ENCODE results near the gene KLHL36.

Gene KLHL36

DNA sequence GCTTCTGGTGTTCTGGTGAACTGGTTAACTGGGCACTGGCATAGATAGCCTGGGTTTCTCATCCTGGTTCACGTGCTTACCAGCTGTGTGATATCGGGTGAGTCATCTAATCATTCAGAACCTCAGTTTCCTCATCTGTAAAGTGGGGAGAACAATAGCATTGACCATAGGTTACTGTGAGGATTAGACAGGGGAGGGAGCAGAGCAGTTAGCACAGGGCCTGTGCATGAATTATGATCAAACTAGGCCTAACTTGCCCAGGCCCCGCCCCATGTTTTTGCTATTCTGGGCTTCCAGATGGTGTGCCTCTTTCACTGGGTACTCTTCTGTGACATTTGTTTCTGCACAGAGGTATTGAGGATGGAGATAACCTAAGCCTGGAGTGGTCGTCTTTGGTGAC, 4.6 kb upstream of the KLHL36 start:
- no peak for DNase-seq (ENCODE audit: low read depth in 3 of 3)

DNA sequence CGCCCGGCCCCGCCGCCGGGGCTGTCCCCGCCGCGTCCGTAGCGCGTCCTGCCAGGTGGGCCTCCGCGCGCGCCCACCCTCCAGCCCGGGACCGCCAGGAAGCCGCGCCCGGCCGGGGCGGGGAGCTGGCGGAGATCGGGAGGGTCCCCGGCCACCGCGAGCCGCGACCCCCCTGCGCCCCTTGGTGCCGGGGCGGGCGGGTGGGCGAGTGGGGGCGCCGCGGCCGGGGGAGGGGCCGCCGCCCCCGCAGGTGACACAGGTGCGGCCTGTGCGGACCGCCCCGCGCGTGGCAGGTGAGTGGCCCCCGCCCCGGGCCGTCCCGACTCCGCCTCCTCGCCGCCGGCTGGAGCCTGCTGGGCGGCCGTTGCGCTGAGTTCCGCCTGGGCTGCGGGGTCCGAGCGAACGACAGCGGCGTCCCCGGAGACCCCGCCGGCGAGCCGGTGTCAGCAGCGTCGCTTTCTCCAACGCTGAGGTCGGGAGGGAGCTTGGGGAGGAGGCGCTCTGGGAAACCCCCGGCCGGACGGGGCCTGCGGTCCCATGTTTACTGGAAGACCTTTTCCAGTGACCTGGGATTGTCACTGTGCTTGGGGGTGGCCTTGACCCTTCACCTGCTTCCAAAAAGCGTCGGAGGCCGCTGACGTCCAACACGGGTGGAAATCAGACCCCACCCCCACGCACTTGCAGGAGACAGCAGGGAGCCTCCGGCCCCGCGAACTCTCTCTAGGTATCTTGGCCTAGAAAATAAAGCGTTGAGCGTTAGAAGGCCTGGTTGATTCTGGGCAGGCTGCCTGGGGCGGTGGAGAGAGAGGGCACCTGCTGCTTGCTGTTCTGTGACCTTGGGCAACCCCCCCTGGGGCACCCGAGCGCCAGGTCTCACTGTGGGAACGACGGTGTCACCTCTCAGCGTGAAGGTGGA, 542 bp downstream of the KLHL36 start:
- DNase-seq (ENCODE audit: low read depth in 3 of 3) = peak; percentile 8 to 43 (median 31)

DNA sequence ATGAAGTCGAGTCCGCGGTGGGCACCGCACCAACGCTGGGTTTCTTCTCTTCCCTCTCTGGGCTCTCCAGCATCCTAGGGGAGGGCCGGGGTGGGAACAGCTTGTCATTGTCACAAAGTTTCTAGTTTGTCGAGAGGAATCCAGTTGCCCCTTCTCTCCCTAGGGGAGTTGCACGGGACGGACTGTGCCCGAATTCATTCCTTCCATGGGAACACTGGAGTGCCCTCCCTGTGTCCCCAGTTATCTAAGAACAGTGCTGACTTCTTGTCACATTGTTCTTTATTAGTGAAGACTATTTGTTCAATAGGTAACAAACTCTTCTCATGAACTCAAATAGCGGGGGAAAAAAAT, 1.2 kb downstream of the KLHL36 start:
- DNase-seq (ENCODE audit: low read depth in 3 of 3) = no peak

DNA sequence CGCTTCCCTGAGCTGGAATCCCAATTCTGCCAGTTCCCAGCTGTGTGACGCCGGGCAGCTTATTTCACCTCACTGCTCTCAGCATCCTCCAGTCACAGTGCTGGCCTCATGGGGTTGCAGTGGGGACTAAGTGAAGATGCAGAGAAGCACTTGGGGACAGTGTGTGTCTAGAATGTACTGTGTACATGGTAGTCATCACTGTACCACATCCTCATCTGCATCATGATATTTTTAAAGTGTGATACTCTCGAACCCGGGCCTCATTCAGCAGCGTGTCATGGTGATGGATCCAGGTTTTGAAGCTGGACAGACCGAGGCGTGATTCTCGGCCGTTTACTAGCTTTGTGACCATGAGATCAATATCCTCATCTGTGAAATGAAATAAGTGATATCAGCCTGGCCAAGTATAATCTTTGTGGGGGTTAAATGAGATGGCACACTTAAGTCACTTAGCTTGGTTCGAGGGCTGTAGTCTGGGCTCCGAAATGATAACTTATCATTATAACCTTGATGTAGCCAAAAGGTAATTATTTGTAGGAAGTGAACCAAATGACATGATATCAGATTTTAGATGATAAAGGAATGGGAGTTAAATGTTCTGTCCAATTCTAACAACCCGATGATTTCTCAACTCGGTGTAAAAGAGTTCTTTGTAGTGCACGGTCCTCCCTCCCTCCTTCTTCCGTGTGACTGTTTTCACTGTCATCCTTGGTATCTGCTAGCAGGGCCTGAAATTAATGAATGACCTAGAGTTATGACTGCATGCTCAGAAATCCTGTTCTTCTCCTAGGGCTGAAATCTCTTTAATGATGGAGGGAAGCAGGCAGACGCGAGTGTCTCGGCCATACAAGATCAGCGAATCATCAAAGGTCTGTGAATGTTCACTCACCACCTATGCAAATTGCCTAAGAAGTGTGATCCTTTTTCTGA, 2.0 kb downstream of the KLHL36 start:
- DNase-seq (ENCODE audit: low read depth in 3 of 3) = no peak

DNA sequence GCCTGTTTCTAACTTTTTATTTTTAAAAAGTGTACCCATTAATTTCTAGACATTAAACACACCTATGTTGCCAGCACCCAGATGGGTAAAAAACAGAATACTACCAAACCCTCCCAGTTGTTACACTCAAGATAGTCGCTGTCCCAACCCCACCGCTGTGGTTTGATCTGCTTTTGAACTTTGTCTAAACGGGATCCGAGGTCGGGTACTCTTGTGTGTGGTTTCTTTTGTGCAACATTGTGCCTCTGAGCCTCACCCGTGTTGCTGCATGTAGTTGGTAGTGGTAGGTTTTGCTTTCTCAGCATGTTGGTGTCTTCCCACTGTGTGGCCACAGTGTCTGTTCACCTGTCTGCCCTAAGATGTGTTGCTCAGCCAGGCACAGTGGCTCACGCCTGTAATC, 4.3 kb downstream of the KLHL36 start:
- DNase-seq (ENCODE audit: low read depth in 3 of 3) = peak in 1 of 3 experiments; percentile 14

DNA sequence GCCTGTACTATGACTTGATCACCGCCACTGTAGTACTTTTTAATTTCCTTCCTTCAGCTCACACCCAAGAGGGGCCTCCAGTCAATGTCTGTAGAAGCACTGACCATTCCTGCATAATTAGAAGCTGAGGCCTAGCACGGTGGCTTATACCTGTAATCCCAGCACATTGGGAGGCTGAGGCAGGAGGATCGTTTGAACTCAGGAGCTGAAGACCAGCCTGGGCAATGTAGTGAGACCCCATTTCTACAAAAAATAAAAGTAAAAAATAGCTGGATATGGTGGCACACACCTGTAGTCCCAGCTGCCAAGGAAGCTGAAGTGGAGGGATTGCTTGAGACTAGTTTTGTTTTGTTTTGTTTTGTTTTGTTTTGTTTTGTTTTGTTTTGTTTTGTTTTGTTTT, 5.9 kb downstream of the KLHL36 start:
- no peak for DNase-seq (ENCODE audit: low read depth in 3 of 3)

DNA sequence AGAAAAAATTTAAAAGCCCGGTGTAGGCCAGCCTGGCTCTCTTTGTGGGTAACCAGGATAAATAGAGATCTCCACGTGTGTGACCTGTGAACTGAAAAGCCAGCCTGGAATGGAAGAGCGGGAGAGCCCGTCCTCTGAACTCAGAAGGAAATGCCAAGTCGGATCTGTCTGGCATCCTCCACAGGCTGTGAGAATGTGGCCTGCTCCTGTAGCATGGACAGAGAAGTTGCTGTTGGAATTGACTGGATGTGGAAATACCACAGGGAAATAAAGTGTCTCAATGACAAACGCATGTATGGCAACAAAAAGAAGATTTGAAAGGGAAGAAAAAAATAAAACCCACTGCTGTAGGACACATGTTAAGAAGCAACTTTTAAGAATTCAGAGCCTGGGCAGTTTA, 6.7 kb downstream of the KLHL36 start:
- DNase-seq (ENCODE audit: low read depth in 3 of 3) = no peak

DNA sequence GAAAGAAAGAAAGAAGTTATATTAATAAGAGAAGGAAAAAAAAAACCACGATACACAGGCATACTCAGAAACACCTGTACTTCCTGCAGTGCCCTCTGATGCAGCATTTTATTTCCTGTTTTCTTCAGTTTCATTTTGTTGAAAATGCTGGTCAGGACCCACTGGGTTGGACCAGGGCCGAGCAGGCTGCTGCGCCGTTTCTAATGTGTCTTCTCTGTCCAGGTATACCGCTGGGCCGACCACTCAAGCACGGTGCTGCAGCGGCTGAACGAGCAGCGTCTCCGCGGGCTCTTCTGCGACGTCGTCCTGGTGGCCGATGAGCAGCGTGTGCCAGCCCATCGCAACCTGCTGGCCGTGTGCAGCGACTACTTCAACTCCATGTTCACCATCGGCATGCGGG, 8.3 kb downstream of the KLHL36 start:
- no peak for DNase-seq (ENCODE audit: low read depth in 3 of 3)

DNA sequence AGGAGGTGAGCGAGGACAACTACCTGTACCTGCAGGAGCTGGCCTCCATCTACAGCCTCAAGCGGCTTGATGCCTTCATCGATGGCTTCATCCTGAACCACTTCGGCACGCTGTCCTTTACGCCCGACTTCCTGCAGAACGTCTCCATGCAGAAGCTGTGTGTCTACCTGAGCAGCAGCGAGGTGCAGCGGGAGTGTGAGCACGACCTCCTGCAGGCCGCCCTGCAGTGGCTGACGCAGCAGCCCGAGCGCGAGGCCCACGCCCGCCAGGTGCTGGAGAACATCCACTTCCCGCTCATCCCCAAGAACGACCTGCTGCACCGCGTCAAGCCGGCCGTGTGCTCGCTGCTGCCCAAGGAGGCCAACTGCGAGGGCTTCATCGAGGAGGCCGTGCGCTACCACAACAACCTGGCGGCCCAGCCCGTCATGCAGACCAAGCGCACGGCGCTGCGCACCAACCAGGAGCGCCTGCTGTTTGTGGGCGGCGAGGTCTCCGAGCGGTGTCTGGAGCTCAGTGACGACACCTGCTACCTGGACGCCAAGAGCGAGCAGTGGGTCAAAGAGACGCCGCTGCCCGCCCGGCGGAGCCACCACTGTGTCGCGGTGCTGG, 9.0 kb downstream of the KLHL36 start:
- no peak for DNase-seq (ENCODE audit: low read depth in 3 of 3)

DNA sequence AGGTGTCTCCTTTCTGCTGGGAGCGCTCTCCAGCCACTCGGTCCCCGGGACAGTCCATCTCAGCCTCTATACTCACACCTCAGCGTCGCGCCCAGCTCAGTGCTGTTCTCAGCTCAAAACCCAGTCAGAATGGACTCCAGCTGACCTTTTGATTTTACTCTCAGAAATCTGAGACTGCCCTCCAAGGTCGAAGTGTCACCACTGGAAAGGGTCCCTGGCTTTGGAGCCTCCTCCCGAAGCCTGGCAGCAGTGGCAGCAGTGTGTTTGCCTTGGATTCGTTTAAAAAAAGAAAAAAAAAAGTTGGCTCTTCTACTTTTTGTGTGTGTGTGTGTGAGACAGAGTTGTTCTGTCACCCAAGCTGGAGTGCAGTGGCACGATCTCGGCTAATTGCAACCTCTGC, 10.4 kb downstream of the KLHL36 start:
- no peak for DNase-seq (ENCODE audit: low read depth in 3 of 3)

DNA sequence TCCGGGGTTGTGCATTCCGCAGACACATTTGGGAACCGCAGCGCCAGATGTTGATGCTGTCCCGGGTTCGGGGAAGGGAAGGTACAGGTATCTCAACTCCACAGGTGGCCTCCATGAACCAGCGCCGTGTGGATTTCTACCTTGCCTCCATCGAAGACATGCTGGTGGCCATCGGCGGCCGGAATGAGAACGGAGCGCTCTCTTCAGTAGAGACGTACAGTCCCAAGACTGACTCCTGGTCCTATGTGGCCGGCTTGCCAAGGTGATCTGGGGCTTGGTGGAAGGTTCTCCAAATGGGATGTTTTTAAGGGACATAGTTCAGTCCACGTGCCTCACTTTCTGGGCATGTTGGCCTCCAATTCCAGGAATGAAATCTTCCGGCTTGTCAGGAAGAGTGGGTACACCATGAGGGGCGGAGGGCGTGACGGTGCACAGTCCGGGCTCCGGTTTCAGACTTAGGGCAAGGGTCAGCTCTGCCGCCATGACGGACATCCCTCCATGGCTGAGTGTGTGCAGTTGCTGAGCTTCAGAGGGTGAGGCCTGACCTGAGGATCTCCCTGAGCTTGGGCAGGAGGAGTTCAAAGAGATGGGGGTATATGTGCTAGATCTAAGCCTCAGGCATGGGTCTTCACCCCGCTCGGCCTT, 11.5 kb downstream of the KLHL36 start:
- no peak for DNase-seq (ENCODE audit: low read depth in 3 of 3)

DNA sequence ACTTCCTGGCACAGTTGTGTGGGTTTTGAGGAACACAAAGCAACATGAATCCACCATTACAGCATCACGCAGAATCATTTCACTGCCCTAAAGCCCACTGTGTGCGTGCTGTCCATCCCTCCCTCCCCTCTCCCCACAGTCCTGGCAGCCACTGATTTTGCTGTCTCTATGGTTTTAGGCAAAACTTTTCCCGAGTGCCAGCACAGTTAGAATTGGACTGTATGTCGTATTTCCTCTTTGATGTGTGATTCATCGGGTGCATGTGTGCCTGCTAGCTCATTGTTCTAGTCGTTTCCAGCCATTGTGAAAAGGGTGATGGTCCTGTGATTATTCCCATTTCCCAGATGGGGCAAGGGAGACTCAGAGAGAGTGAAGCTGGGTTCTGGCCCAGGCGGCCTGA, 12.7 kb downstream of the KLHL36 start:
- no peak for DNase-seq (ENCODE audit: low read depth in 3 of 3)

DNA sequence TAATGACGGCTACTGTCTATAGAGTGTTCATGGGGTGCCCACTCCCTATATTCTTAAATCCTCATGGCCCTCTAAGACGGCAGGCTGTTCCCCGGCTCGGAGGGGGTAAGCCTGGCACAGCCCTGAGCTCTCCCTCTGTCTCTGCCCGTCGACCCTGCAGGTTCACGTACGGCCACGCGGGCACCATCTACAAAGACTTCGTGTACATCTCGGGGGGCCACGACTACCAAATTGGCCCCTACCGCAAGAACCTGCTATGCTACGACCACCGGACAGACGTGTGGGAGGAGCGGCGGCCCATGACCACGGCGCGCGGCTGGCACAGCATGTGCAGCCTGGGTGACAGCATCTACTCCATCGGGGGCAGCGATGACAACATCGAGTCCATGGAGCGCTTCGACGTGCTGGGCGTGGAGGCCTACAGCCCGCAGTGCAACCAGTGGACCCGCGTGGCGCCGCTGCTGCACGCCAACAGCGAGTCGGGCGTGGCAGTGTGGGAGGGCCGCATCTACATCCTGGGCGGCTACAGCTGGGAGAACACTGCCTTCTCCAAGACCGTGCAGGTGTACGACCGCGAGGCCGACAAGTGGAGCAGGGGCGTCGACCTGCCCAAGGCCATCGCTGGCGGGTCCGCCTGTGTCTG, 13.2 kb downstream of the KLHL36 start:
- DNase-seq (ENCODE audit: low read depth in 3 of 3) = no peak

DNA sequence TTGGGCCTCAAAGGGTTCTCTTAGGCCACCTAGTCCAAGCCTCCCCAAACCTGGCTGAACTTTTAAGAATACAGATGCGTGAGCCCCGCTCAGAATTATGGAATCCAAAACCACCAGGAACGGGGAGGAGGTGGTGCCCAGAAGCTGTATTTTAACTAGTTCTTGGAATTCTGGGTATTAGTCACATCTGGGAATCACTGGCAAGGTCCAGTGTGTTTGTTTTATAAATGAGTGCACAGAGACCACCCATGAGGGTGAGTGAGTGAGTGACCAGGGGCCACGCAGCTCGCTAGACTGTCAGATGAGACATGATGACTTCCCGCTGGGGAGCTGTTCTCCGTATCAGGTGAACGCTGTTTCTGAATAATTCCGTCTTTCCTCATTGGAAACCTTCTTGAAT, 14.2 kb downstream of the KLHL36 start:
- no peak for DNase-seq (ENCODE audit: low read depth in 3 of 3)

DNA sequence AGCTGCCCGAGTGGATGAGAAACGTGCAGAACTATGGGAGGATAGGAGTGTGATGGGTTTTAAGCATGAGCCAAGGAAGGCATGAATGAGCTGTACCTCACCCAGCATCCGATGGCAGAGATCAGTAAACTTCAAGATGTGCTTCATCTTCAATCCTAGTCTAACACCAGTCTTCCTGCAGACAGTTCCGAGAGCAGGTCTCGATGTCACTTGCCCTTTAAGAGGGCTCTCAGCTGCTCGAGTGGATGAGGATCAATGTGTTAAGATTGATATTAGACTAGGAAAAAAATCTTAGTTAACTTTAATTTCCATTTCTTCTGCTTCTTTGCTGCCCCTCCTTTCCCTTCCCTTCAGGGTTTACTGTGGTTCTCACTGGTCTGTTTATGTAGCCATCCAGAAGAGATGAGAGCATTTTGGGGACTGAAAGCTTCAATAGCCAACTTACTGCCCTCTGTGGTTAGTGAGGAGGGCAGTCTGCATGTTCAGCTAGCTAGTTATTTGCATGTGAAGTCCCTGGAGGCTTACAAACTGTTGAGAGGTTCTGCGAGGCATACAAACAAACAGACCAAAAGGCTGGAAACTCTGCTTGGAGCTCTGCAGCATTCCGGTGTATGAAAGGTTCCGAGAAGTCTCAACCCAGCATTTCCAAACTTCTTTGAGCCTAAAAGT, 15.3 kb downstream of the KLHL36 start:
- DNase-seq (ENCODE audit: low read depth in 3 of 3) = no peak

DNA sequence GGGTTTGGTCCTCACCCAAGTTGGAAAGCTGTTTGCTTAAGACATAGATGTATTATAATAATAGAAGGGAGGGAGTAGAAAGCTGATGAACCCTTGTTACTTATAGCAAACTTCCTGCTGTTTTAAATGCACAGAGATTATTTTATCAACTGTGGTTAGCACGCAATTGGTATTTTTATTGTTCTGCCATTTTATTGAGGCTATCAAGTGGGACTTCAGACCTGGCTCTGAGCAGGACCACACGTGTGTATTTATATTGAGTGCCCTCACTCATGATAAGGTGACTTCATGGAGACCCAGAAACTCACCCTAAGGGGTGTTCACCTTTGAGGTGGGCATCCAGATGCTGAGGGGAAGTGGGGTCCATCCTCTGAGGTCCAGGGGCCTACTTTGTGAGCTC, 17.0 kb downstream of the KLHL36 start:
- DNase-seq (ENCODE audit: low read depth in 3 of 3) = no peak

DNA sequence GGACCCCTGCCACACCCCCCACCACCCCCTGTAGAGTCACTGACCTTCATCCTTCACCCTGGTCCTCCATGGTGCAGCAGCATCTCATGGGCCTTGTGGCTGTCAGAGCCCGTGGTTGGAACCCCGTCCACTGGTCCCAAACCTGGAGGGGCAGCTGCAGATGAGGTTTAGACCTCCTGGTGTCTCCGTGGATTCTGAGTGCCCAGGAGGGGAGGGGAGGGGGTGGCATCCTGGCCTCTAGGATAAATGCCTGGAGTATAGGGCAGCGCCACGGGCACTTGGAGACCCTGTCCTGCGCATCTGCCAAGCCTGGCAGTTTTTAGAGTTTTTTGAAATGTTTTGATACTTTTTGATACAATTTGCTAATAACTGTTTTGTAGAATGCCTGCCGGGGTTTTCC, 17.5 kb downstream of the KLHL36 start:
- DNase-seq (ENCODE audit: low read depth in 3 of 3) = no peak

DNA sequence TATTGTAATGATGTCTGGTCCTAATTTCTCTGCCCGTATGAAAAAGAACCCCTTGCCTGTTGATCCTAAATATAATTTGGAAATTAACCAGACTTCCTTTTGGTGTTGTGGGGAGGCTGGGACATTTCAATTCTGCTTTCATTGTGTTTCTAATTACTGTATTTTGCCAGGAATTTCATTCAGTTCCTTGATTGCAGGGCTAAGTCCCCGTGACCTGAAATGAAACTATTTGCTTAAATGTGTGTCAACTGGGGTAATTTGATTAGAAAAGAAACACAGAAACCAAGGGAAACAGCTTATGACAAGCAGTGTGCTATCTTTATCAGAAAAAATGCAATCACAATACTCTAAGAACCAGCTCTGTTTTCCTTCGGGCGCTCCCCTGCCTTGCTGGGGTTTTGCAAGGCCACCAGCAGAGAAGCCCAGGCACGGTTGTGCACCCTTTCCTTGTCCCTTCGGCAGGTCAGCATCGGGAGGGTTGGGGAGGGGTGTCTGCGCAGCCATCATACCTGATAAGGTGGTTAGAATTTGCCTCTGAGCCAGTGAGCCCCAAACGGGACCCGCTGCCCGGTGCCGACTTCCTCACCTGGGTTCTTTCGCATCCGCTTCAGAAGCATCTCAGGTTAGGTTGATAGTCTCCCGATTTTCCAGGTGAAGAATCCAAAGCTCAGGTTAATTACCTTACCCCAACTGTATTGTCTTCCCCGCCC, 19.4 kb downstream of the KLHL36 start:
- DNase-seq (ENCODE audit: low read depth in 3 of 3) = no peak

DNA sequence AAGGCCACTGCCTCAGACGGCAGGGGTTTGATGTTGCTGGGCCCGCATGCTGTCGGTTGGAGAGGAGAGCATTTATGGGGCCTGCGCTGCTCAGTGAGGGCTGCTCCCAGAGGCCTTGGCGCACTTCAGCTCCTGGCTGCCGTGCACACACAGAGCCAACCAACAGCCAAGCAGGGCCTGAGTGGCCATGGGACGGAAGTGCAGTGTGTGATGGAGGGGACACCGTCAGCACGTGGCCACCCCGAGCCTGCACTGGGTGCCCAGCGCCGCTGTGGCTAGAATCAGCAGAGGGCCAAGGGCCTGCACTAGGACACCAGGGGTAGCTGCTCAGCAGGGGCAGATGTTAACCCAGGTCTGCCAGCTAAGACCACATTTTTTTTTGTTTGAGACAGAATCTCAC, 21.8 kb downstream of the KLHL36 start:
- DNase-seq (ENCODE audit: low read depth in 3 of 3) = no peak
